Suprapubic skin (tissue), 4 donors: ENCODE measurements around the gene DNAJC22. TPM values are rescaled to one million over a fixed set of nuclear protein-coding genes. Genes with fewer than 3 reads are reported as not detected.
A peak's percentile ranks its signal among the peaks of the same experiment; 100 is the strongest.

ENCODE experiments used
- DNase-seq, 2 donors: peaks; one replicate each; pipeline ENCODE4 v3.0.0-alpha.2; 2019; ENCODE audit warnings: low spot score in 2 of 2
- H3K27ac ChIP-seq: fragments of 200-600 bp; sonication (generic); one replicate; pipeline ENCODE4 v1.5.1; 2019
- H3K27me3 ChIP-seq: fragments of 200-600 bp; sonication (generic); one replicate; pipeline ENCODE4 v1.5.1; 2019
- H3K36me3 ChIP-seq: fragments of 200-600 bp; sonication (generic); one replicate; pipeline ENCODE4 v1.5.1; 2019
- H3K4me1 ChIP-seq: fragments of 200-600 bp; sonication (generic); one replicate; pipeline ENCODE4 v1.5.1; 2019
- H3K4me3 ChIP-seq: fragments of 200-600 bp; sonication (generic); one replicate; pipeline ENCODE4 v1.5.1; 2019; ENCODE audit warnings: mild to moderate bottlenecking
- H3K9me3 ChIP-seq: fragments of 200-600 bp; sonication (generic); one replicate; pipeline ENCODE4 v1.5.1; 2019
- EP300 ChIP-seq: sonication (generic); formaldehyde crosslinking; IDR thresholded peaks from one replicate; pipeline ENCODE4 v1.6.1; 2017; ENCODE audit warnings: antibody characterized with exemption
- POLR2A ChIP-seq, 2 donors: fragments of 450-650 bp; IDR thresholded peaks; one replicate each; pipeline ENCODE4 v1.6.1; 2017; ENCODE audit warnings: antibody characterized with exemption in 2 of 2, mild to moderate bottlenecking in 2 of 2, moderate library complexity in 2 of 2
- POLR2AphosphoS5 ChIP-seq, 3 donors: sonication (generic); formaldehyde crosslinking; IDR thresholded peaks; one replicate each; pipeline ENCODE4 v1.6.1; 2017; ENCODE audit warnings: antibody characterized with exemption in 3 of 3
- WGBS: methylation state at CpG from one replicate; pipeline ENCODE4 v1.1.5; 2018; 5-methylcytosine and 5-hydroxymethylcytosine counted together
- total RNA-seq, 4 donors: library from RNA; depleted of rRNA; stranded (reverse); fragments of >200 nt; gene quantifications; one replicate each; pipeline ENCODE4 v1.1.0, GENCODE V29; 2016
- TF ChIP-seq, protein P1 (sequence below), 2 donors: fragments of 200-600 bp in 1 of 2; fragments of 450-650 bp in 1 of 2; sonication (generic) in 1 of 2; IDR thresholded peaks; one replicate each; pipeline ENCODE4 v1.5.1; 2016 to 2019; ENCODE audit warnings: antibody characterized with exemption in 2 of 2, mild to moderate bottlenecking in 1 of 2, moderate library complexity in 1 of 2

The DNAJC22 gene
- total RNA-seq, 4 donors from 2014 or later, result 0.62 to 2.2 (median 1.1) TPM

DNA sequence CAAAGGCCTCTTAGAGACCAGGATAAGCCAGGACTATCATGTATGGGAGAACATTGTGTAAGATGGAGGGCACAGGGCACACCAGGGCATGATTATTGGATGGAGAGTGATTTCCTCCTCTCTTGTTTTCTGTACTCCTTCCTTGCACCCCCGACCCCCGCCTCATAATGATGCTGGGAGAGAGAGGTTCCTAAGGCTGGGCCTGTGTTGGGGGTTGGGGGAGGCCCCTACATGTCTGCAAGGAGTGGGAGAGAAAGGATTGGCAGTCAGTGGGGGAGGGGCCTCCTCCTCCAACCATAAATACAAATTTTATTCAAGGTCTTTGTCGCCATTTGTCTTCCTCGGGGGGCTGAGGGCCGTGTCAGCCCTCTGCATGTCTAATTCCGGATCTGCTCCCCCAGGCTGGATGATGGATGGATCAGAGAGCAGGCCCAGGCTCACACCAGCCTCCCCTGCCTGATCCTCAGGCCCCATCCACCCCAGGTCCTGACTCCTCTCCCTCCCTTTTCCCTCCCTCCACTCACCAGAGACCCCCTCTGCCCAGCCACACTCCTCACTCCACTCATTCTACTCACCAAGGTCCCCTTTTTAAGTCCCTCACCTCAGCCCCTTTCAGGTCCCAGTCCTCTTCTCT lies 7.7 kb upstream of the DNAJC22 start:
- TF ChIP-seq, protein P1, sequence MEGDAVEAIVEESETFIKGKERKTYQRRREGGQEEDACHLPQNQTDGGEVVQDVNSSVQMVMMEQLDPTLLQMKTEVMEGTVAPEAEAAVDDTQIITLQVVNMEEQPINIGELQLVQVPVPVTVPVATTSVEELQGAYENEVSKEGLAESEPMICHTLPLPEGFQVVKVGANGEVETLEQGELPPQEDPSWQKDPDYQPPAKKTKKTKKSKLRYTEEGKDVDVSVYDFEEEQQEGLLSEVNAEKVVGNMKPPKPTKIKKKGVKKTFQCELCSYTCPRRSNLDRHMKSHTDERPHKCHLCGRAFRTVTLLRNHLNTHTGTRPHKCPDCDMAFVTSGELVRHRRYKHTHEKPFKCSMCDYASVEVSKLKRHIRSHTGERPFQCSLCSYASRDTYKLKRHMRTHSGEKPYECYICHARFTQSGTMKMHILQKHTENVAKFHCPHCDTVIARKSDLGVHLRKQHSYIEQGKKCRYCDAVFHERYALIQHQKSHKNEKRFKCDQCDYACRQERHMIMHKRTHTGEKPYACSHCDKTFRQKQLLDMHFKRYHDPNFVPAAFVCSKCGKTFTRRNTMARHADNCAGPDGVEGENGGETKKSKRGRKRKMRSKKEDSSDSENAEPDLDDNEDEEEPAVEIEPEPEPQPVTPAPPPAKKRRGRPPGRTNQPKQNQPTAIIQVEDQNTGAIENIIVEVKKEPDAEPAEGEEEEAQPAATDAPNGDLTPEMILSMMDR (IDR thresholded peaks at IDR 0.05), result no peak
- no peak for TF ChIP-seq EP300
- no peak for TF ChIP-seq POLR2A (IDR thresholded peaks at IDR 0.05)
- TF ChIP-seq POLR2AphosphoS5 (IDR thresholded peaks at IDR 0.05), result no peak
- H3K4me1 ChIP-seq, result peaks cover 31% of the 10 kb centered on the region
- DNase-seq, result peak in 1 of 2 donors; percentile 36
- 82% methylated on average over 6 of the region's 6 CpGs for WGBS
- H3K36me3 ChIP-seq, result no peaks in the 10 kb centered on the region
- H3K4me3 ChIP-seq, result no peak overlapping the region
- H3K9me3 ChIP-seq, result no peaks in the 10 kb centered on the region
- H3K27me3 ChIP-seq, result peaks cover 53% of the 10 kb centered on the region
- H3K27ac ChIP-seq, result no peak overlapping the region

DNA sequence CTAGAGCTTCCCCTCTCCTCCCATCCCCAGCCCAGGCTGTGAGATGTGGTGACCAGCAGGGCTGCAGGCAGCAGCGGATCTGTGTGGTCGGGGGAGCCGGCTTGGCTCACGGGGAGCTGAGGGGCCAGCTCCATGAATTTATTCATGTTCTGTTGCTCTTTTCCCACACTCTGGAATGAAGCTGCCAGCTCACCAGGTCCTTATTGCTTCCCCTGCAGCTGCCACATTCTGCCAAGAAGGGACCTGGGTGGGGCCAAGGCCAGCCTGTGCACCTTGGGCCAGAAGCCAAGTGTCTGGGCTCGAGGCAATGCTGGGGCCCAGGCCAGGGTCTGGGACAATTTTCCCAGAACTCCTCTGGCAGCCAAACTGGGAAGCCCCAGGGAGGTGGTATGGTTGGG lies 7.2 kb upstream of the DNAJC22 start:
- peak in 1 of 2 donors; percentile 48 for DNase-seq
- no peak overlapping the region for H3K4me3 ChIP-seq
- no peaks in the 10 kb centered on the region for H3K36me3 ChIP-seq
- 35% methylated on average over 5 of the region's 5 CpGs for WGBS
- TF ChIP-seq, protein P1 (IDR thresholded peaks at IDR 0.05), result no peak
- no peak for TF ChIP-seq POLR2A (IDR thresholded peaks at IDR 0.05)
- TF ChIP-seq EP300, result no peak
- TF ChIP-seq POLR2AphosphoS5 (IDR thresholded peaks at IDR 0.05), result no peak
- no peaks in the 10 kb centered on the region for H3K9me3 ChIP-seq
- H3K27ac ChIP-seq, result no peak overlapping the region
- H3K4me1 ChIP-seq, result peaks cover 31% of the 10 kb centered on the region
- peaks cover 52% of the 10 kb centered on the region for H3K27me3 ChIP-seq

GRCh38 chr12:49340095-49340870 lies 6.4 kb upstream of the DNAJC22 start:
- Histone ChIP-seq H3K36me3 (no peaks in the 10 kb centered on the region), H3K4me1 (peaks cover 38% of the 10 kb centered on the region), H3K27ac (no peak overlapping the region), H3K4me3 (no peak overlapping the region), H3K9me3 (no peaks in the 10 kb centered on the region), H3K27me3 (peaks cover 52% of the 10 kb centered on the region)
- 68% methylated on average over 6 of the region's 6 CpGs for whole genome bisulfite sequencing
- TF ChIP-seq POLR2AphosphoS5 (IDR thresholded peaks at IDR 0.05), result no peak
- no peak for TF ChIP-seq EP300
- TF ChIP-seq POLR2A (IDR thresholded peaks at IDR 0.05), result no peak
- TF ChIP-seq, protein P1 (IDR thresholded peaks at IDR 0.05), result no peak
- DNase-seq, result peak in 1 of 2 donors; percentile 16

- 64% methylated on average over 14 of the region's 14 CpGs for WGBS
- H3K4me1 ChIP-seq, result peaks cover 46% of the 10 kb centered on the region
Observed at GRCh38 chr12:49340971-49341776, 5.5 kb upstream of the DNAJC22 start.

More at GRCh38 chr12:49340971-49341776, 5.5 kb upstream of the DNAJC22 start:
- peaks cover 52% of the 10 kb centered on the region for H3K27me3 ChIP-seq
- TF ChIP-seq POLR2A (IDR thresholded peaks at IDR 0.05) (no peak), POLR2AphosphoS5 (IDR thresholded peaks at IDR 0.05) (no peak), EP300 (no peak)
- TF ChIP-seq, protein P1 (IDR thresholded peaks at IDR 0.05), result no peak
- H3K36me3 ChIP-seq, result no peaks in the 10 kb centered on the region
- H3K27ac ChIP-seq, result no peak overlapping the region
- peak in 1 of 2 donors; percentile 47 for DNase-seq
- no peaks in the 10 kb centered on the region for H3K9me3 ChIP-seq
- no peak overlapping the region for H3K4me3 ChIP-seq
